ENCODE data around the gene KCNQ1.

Gene KCNQ1

DNA sequence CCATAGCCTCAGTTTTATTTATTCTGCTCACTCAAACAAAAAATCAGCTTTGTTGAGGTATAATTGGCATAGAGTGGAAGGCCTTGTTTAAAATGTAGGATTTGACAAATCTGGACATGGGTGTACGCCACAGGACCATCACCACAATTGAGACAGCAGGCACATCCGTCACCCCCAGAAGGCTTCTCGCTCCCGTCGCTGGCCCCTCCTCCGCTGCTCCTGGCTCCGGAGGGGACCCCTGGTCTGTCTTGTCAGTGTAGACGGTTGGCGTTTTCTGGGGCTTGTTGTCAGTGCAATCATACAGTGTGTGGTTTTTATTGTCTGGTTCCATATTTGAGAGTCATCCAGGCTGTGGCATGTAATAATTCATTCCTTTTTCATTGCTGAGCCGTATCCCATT is 97.6 kb downstream of the KCNQ1 start:
- Histone ChIP-seq H4K20me1 (ENCODE audit: low read depth, low read length) (0 out of 2 replicates have a peak, but pooled peaks cover 4% of the 10 kb centered on the region), H3K9me3 (ENCODE audit: insufficient read depth, low read length) (no peaks in the 10 kb centered on the region), H3K27ac (ENCODE audit: low read depth, low read length) (no peak overlapping the region), H3F3A (ENCODE audit: insufficient read depth) (no peaks in the 10 kb centered on the region), H2AFZ (ENCODE audit: low read depth, low read length, severe bottlenecking) (no peak overlapping the region), H3K9me2 (replicated peaks; ENCODE audit: insufficient read depth, low read length) (no peaks in the 10 kb centered on the region), H3K27me3 (ENCODE audit: low read length) (no peaks in the 10 kb centered on the region), H3K36me3 (ENCODE audit: low read length) (no peaks in the 10 kb centered on the region), H3K79me2 (ENCODE audit: insufficient read depth, low read length) (no peaks in the 10 kb centered on the region), H3K4me2 (ENCODE audit: low read depth, low read length, poor library complexity, severe bottlenecking) (no peak overlapping the region), H3K9ac (ENCODE audit: low read length) (no peak overlapping the region), H3K4me3 (ENCODE audit: insufficient read depth, low read length, poor library complexity, severe bottlenecking) (no peak overlapping the region)
- TF ChIP-seq, protein P1, sequence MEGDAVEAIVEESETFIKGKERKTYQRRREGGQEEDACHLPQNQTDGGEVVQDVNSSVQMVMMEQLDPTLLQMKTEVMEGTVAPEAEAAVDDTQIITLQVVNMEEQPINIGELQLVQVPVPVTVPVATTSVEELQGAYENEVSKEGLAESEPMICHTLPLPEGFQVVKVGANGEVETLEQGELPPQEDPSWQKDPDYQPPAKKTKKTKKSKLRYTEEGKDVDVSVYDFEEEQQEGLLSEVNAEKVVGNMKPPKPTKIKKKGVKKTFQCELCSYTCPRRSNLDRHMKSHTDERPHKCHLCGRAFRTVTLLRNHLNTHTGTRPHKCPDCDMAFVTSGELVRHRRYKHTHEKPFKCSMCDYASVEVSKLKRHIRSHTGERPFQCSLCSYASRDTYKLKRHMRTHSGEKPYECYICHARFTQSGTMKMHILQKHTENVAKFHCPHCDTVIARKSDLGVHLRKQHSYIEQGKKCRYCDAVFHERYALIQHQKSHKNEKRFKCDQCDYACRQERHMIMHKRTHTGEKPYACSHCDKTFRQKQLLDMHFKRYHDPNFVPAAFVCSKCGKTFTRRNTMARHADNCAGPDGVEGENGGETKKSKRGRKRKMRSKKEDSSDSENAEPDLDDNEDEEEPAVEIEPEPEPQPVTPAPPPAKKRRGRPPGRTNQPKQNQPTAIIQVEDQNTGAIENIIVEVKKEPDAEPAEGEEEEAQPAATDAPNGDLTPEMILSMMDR (IDR thresholded peaks at IDR 0.05; ENCODE audit: insufficient read depth, low read length, poor library complexity, severe bottlenecking): no peak
- no peak for TF ChIP-seq EZH2phosphoT487 (conservative IDR thresholded peaks at IDR 0.05; ENCODE audit: low read length)

DNA sequence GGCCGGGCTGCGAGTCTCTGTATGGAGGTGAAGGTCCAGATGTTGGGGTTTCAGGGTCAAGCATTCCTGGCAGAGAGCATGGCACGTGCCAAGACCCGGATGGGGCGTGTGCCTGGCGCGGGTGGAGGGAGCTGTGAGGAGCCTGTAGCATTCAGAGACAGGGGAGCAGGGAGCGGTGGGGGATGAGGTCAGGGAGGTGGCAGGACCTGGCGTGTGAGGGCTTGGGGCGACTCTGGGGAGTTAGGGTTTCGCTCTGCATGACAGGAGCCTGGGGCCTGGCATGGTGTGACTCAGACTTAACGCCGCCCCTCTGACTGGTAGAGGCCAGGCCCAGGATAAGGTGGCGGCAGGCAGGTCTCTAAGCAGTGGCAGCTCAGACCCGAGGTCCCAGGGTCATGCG is 103.0 kb downstream of the KCNQ1 start:
- Histone ChIP-seq H3K36me3 (ENCODE audit: low read length) (no peaks in the 10 kb centered on the region), H3K27me3 (ENCODE audit: low read length) (no peaks in the 10 kb centered on the region), H3K9me2 (replicated peaks; ENCODE audit: insufficient read depth, low read length) (no peaks in the 10 kb centered on the region), H3K79me2 (ENCODE audit: insufficient read depth, low read length) (no peaks in the 10 kb centered on the region), H4K20me1 (ENCODE audit: low read depth, low read length) (0 out of 2 replicates have a peak, but pooled peaks cover 4% of the 10 kb centered on the region), H3K9ac (ENCODE audit: low read length) (no peak overlapping the region), H3F3A (ENCODE audit: insufficient read depth) (no peaks in the 10 kb centered on the region), H3K4me2 (ENCODE audit: low read depth, low read length, poor library complexity, severe bottlenecking) (no peak overlapping the region), H3K4me3 (ENCODE audit: insufficient read depth, low read length, poor library complexity, severe bottlenecking) (no peak overlapping the region), H2AFZ (ENCODE audit: low read depth, low read length, severe bottlenecking) (no peak overlapping the region), H3K27ac (ENCODE audit: low read depth, low read length) (no peak overlapping the region), H3K9me3 (ENCODE audit: insufficient read depth, low read length) (no peaks in the 10 kb centered on the region)
- no peak for TF ChIP-seq EZH2phosphoT487 (conservative IDR thresholded peaks at IDR 0.05; ENCODE audit: low read length)
- TF ChIP-seq, protein P1 (IDR thresholded peaks at IDR 0.05; ENCODE audit: insufficient read depth, low read length, poor library complexity, severe bottlenecking): no peak

DNA sequence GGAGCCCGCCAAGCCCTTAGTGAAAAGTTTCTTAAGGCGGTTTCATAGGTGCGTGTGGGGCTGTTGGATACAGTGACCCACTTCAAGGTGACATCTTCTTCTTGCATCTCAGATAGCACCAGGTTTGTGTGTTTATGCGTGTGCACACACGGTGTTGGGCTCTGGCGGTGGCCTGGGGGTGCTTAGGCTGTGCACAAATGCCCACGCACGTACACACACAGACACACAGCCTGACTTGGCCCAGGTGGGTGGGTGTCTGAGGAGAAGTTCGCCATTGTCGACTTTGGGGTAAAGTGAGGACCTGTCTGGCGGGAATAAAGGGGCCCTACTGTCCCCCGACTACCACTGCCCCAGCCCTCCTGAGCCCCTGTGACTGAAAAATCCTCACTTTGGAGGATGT is 103.8 kb downstream of the KCNQ1 start:
- Histone ChIP-seq H3K9me3 (ENCODE audit: insufficient read depth, low read length) (no peaks in the 10 kb centered on the region), H2AFZ (ENCODE audit: low read depth, low read length, severe bottlenecking) (no peak overlapping the region), H3K4me2 (ENCODE audit: low read depth, low read length, poor library complexity, severe bottlenecking) (no peak overlapping the region), H3K27me3 (ENCODE audit: low read length) (no peaks in the 10 kb centered on the region), H3K9me2 (replicated peaks; ENCODE audit: insufficient read depth, low read length) (no peaks in the 10 kb centered on the region), H3K36me3 (ENCODE audit: low read length) (no peaks in the 10 kb centered on the region), H3K4me3 (ENCODE audit: insufficient read depth, low read length, poor library complexity, severe bottlenecking) (no peak overlapping the region), H3F3A (ENCODE audit: insufficient read depth) (no peaks in the 10 kb centered on the region), H3K9ac (ENCODE audit: low read length) (no peak overlapping the region), H4K20me1 (ENCODE audit: low read depth, low read length) (0 out of 2 replicates have a peak, but pooled peaks cover 2% of the 10 kb centered on the region), H3K79me2 (ENCODE audit: insufficient read depth, low read length) (no peaks in the 10 kb centered on the region), H3K27ac (ENCODE audit: low read depth, low read length) (no peak overlapping the region)
- TF ChIP-seq, protein P1 (IDR thresholded peaks at IDR 0.05; ENCODE audit: insufficient read depth, low read length, poor library complexity, severe bottlenecking): no peak
- no peak for TF ChIP-seq EZH2phosphoT487 (conservative IDR thresholded peaks at IDR 0.05; ENCODE audit: low read length)
